Measurements from ENCODE around the gene URB1.

DNA sequence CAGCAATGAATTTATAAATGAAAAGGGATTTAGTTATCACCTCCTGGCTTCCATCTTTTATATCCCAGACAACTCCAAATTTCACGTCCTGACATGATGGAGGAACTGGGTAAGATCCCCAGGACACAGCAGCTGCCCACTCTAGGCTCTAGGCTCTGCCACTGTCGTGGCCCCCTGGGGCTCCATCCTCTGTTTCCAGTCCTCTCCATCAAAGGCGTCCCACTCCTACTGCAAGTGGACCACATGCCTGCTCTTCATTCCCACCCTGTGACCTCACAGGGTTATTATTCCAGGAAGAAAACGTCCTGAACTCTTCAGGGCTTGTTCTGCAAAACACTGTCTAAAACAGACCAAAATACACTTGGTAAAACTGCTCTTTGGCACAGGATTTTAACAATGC lies 11.9 kb downstream of the URB1 start:
- TF ChIP-seq, protein P1, sequence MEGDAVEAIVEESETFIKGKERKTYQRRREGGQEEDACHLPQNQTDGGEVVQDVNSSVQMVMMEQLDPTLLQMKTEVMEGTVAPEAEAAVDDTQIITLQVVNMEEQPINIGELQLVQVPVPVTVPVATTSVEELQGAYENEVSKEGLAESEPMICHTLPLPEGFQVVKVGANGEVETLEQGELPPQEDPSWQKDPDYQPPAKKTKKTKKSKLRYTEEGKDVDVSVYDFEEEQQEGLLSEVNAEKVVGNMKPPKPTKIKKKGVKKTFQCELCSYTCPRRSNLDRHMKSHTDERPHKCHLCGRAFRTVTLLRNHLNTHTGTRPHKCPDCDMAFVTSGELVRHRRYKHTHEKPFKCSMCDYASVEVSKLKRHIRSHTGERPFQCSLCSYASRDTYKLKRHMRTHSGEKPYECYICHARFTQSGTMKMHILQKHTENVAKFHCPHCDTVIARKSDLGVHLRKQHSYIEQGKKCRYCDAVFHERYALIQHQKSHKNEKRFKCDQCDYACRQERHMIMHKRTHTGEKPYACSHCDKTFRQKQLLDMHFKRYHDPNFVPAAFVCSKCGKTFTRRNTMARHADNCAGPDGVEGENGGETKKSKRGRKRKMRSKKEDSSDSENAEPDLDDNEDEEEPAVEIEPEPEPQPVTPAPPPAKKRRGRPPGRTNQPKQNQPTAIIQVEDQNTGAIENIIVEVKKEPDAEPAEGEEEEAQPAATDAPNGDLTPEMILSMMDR (IDR thresholded peaks at IDR 0.05): no peak
- TF ChIP-seq POLR2A (IDR thresholded peaks at IDR 0.05): no peak
